SH-SY5Y (cell line): ENCODE results near the gene FBXL17.

Experiments used
- GATA2 ChIP-seq: IDR thresholded peaks from 2 replicates; pipeline ENCODE4 v1.6.1; 2011; ENCODE audit warnings: mild to moderate bottlenecking, low read depth, low read length
- GATA3 ChIP-seq: IDR thresholded peaks from 2 replicates; pipeline ENCODE4 v1.6.1; 2011; ENCODE audit warnings: low read depth, mild to moderate bottlenecking, low read length, moderate library complexity

GRCh38 chr5:108090946-108091345 is 291.0 kb downstream of the FBXL17 start:
- no peak for TF ChIP-seq GATA2
- TF ChIP-seq GATA3, result no peak
